ENCODE results near the gene VSIG2. TPM values are rescaled to one million over a fixed set of nuclear protein-coding genes. Genes with fewer than 3 reads are reported as not detected.

VSIG2 gene
- total RNA-seq, 6 experiments from 2014 or later, result 0.14 TPM; not detected in 5

DNA sequence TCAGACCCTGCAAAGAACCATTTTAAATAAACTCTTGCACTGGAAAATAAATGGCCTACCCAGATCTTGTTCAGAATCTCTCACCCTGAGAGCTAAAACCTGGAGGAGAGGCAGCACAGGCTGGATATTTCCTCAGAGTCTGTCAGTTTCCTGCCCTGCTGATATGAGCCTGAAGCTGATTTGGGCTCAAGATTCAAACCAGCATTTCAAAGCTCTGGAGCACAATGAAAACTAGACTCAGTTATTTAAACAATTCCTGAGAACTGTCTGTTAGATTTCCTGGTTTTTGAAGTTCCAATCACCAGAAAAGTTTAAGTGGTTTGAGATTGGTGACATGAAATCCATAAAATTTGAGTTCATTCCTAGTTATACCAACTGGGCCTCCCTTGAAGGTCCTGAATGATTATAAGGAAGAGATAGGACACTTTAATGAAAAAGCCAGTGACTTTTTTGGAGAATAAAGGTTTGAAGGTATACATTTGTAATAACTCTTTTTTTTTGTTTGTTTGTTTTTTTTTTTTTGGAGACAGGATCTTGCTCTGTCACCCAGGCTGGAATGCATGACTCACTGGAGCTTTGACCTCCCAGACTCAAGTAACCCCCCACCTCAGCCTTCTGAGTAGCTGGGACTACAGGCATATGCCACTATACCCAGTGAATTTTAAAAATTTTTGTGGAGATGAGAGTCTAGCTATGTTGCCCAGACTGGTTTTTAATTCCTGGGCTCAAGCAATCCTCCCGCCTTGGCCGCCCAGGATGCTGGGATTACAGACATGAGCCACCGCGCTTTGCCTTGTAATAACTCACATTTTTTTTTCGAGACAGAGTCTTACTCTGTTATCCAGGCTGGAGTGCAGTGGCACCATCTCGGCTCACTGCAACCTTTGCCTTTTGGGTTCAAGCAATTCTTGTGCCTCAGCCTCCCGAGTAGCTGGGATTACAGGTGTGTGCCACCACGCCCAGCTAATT, 18.0 kb upstream of the VSIG2 start:
- H3K27ac Mint-ChIP-seq, result peak overlapping the region; percentile 77
- no peaks in the 10 kb centered on the region; the same call in 1 of the 2 replicates for H3K27me3 Mint-ChIP-seq (ENCODE audit: insufficient read depth)
- no peaks in the 10 kb centered on the region for H3K9me3 Mint-ChIP-seq
- peaks cover 13% of the 10 kb centered on the region for H3K36me3 Mint-ChIP-seq (ENCODE audit: low read depth)
- DNase-seq, result peak; percentile 40
- peaks cover 35% of the 10 kb centered on the region for H3K4me1 Mint-ChIP-seq (ENCODE audit: low read depth)
- peak overlapping the region; percentile 30 for H3K4me3 Mint-ChIP-seq
- TF ChIP-seq, protein P1, sequence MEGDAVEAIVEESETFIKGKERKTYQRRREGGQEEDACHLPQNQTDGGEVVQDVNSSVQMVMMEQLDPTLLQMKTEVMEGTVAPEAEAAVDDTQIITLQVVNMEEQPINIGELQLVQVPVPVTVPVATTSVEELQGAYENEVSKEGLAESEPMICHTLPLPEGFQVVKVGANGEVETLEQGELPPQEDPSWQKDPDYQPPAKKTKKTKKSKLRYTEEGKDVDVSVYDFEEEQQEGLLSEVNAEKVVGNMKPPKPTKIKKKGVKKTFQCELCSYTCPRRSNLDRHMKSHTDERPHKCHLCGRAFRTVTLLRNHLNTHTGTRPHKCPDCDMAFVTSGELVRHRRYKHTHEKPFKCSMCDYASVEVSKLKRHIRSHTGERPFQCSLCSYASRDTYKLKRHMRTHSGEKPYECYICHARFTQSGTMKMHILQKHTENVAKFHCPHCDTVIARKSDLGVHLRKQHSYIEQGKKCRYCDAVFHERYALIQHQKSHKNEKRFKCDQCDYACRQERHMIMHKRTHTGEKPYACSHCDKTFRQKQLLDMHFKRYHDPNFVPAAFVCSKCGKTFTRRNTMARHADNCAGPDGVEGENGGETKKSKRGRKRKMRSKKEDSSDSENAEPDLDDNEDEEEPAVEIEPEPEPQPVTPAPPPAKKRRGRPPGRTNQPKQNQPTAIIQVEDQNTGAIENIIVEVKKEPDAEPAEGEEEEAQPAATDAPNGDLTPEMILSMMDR (IDR thresholded peaks at IDR 0.05), result no peak

DNA sequence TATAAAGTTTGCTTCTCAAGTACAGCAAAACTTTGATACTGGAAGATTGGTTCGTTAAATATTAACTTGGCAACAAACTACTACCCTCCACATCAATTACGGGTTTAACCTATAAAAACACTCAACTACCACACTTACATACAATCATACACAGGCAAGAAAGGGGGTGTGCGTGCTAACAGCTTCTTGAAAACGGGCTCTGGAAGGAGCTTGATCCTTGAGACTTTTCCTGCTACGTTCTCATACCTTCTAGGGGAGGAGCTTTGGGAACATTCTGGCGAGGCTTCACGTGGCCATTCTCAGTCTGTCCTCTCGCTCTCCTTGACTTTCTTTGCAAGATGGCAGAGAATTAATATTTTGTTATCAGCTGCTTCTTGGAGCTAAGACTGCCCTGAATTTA, 16.9 kb upstream of the VSIG2 start:
- DNase-seq, result no peak
- Mint-ChIP-seq H3K27me3 (ENCODE audit: insufficient read depth) (no peaks in the 10 kb centered on the region; the same call in 1 of the 2 replicates), H3K9me3 (no peaks in the 10 kb centered on the region), H3K36me3 (ENCODE audit: low read depth) (peaks cover 13% of the 10 kb centered on the region), H3K4me3 (no peak overlapping the region), H3K27ac (no peak overlapping the region), H3K4me1 (ENCODE audit: low read depth) (peaks cover 35% of the 10 kb centered on the region)
- TF ChIP-seq, protein P1 (IDR thresholded peaks at IDR 0.05), result no peak

DNA sequence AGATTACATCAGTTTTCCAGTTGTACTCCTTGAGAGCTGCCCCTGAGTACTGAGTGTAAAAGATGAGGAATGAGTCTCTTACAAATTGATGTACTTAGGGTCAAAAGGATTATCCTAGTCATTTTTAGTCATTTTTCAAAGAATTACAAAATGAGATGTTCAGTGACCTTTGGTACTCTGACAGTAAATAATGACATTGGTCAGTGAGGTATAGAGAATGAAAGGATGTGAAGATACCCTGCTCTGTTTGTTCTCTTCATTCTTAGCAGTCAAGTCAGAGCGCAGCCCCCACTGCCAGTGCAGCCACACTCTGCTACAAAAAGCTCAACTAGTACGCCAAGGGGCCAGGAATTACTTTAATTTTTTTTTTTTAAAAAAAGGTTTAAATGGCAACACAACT, 14.1 kb upstream of the VSIG2 start:
- no peak overlapping the region for H3K27ac Mint-ChIP-seq
- peaks cover 5% of the 10 kb centered on the region; the same call in 1 of the 2 replicates for H3K36me3 Mint-ChIP-seq (ENCODE audit: low read depth)
- H3K27me3 Mint-ChIP-seq (ENCODE audit: insufficient read depth), result peaks cover 9% of the 10 kb centered on the region
- H3K4me1 Mint-ChIP-seq (ENCODE audit: low read depth), result peaks cover 36% of the 10 kb centered on the region
- TF ChIP-seq, protein P1 (IDR thresholded peaks at IDR 0.05), result no peak
- no peak overlapping the region for H3K4me3 Mint-ChIP-seq
- no peak for DNase-seq
- H3K9me3 Mint-ChIP-seq, result no peaks in the 10 kb centered on the region

DNA sequence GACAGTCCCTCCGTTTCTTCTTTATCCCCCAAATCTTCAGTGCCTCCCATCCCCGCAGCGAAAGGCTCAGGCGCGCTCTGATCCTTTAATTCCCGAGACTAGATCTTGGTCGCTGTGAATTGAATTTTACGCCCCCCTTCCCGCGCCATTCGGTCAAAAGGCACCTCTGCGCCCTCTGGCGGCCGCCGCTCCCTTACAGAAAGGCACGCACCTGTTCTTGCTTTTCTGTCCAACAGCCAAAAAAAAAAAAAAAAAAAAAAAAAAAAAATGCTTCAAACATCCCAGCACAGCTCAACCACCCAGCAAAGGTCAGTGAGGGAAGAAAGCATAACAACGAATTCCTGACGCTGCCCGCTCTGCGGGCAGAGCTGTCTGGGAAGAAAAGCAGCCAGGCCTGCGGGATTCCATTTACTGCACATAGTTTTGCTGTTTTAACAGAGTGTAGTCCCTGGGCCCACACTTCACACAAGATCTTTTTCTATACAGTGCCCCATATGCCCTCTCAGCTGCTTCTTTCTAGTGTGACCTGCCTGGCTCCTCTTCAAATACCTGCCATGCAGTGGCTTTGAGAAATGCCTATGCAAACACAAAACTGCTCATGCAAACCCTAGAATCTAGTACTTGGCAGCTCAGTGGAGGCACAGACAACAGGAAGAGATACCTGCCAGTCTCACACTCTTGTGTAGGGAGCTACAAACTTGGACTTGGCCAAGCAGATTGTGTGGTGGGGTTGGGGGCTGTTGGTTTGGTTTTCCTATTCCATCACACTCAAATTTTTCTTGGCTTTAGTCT, 11.3 kb upstream of the VSIG2 start:
- Mint-ChIP-seq H3K27me3 (ENCODE audit: insufficient read depth) (peaks cover 16% of the 10 kb centered on the region), H3K9me3 (no peaks in the 10 kb centered on the region), H3K27ac (no peak overlapping the region), H3K36me3 (ENCODE audit: low read depth) (peaks cover 5% of the 10 kb centered on the region; the same call in 1 of the 2 replicates), H3K4me3 (peak overlapping the region; percentile 88), H3K4me1 (ENCODE audit: low read depth) (peaks cover 26% of the 10 kb centered on the region)
- DNase-seq, result peak; percentile 33
- TF ChIP-seq, protein P1 (IDR thresholded peaks at IDR 0.05), result peak; percentile 89

DNA sequence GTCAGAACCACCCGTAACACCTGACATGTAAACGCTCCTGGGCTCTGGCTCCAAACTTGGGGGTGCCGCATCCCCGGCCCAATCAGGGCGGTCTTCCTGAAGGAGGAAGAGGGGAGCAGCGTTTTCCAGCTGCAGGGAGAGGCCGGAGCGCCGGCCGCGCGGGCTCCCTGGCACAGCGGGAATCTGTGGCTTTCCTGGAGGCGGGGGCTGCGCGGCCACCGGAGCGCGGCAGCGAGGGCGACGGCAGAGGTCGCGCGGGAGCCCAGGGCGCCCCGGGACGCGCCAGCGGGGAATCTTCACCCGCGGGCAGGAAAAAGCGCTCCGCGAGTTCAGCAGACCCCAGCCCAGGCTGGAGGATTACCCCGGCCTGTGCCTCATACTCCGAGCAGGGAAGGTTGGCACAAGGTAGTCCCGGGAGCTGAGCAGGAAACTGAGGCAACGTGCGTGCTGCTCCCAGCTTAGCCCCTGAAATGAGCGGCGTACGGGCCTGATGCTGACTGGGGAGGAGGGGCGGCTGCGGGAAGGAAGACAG, 10.6 kb upstream of the VSIG2 start:
- no peak for DNase-seq
- H3K36me3 Mint-ChIP-seq (ENCODE audit: low read depth), result peaks cover 5% of the 10 kb centered on the region; the same call in 1 of the 2 replicates
- TF ChIP-seq, protein P1 (IDR thresholded peaks at IDR 0.05), result no peak
- H3K27me3 Mint-ChIP-seq (ENCODE audit: insufficient read depth), result peaks cover 22% of the 10 kb centered on the region
- H3K9me3 Mint-ChIP-seq, result no peaks in the 10 kb centered on the region
- no peak overlapping the region for H3K27ac Mint-ChIP-seq
- H3K4me1 Mint-ChIP-seq (ENCODE audit: low read depth), result peaks cover 30% of the 10 kb centered on the region
- H3K4me3 Mint-ChIP-seq, result peak overlapping the region; percentile 88
